Sigmoid colon (tissue), 7 donors: Measurements from ENCODE around the gene PHLDB1. TPM values are rescaled to one million over a fixed set of nuclear protein-coding genes. Genes with fewer than 3 reads are reported as not detected.

Experiments
- DNase-seq: peaks from one replicate; pipeline ENCODE4 v3.0.0-alpha.2; 2019
- H3K27ac ChIP-seq, 4 donors: fragments of 200-600 bp; sonication (generic); one replicate each; pipeline ENCODE4 v1.5.1; 2016 to 2019; ENCODE audit warnings: mild to moderate bottlenecking in 1 of 4
- H3K27me3 ChIP-seq, 3 donors: fragments of 200-600 bp; sonication (generic); one replicate each; pipeline ENCODE4 v1.5.1; 2019; ENCODE audit warnings: mild to moderate bottlenecking in 1 of 3
- H3K36me3 ChIP-seq, 4 donors: fragments of 200-600 bp; sonication (generic); one replicate each; pipeline ENCODE4 v1.5.1; 2016 to 2019
- H3K4me1 ChIP-seq, 4 donors: fragments of 200-600 bp; sonication (generic); one replicate each; pipeline ENCODE4 v1.5.1; 2017 to 2019
- H3K4me3 ChIP-seq, 4 donors: fragments of 200-600 bp; sonication (generic); one replicate each; pipeline ENCODE4 v1.5.1; 2017 to 2019; ENCODE audit warnings: mild to moderate bottlenecking in 2 of 4, moderate library complexity in 1 of 4
- H3K9me3 ChIP-seq, 4 donors: fragments of 200-600 bp in 3 of 4; sonication (generic) in 3 of 4; one replicate each; pipeline versions ENCODE4 v1.5.1 to v1.6.1; 2013 to 2019
- CTCF ChIP-seq, 4 experiments: fragments of 450-650 bp in 3 of 4; fragments of 200-600 bp in 1 of 4; IDR thresholded peaks; one replicate each; pipeline ENCODE4 v1.5.1; 2016 to 2019; ENCODE audit warnings: antibody characterized with exemption in 4 of 4, mild to moderate bottlenecking in 3 of 4, moderate library complexity in 2 of 4
- EP300 ChIP-seq, 4 donors: sonication (generic); formaldehyde crosslinking; IDR thresholded peaks; one replicate each; pipeline ENCODE4 v1.6.1; 2017; ENCODE audit warnings: antibody characterized with exemption in 4 of 4
- POLR2A ChIP-seq, 2 donors: fragments of 450-650 bp; IDR thresholded peaks; one replicate each; pipeline ENCODE4 v1.6.1; 2016; ENCODE audit warnings: antibody characterized with exemption in 2 of 2, mild to moderate bottlenecking in 2 of 2, moderate library complexity in 2 of 2
- POLR2AphosphoS5 ChIP-seq, 4 donors: sonication (generic); formaldehyde crosslinking; IDR thresholded peaks; one replicate each; pipeline ENCODE4 v1.6.1; 2017; ENCODE audit warnings: antibody characterized with exemption in 4 of 4
- WGBS, 2 donors: extraction: QIAGEN DNeasy Blood & Tissue Kit; methylation state at CpG; one replicate each; pipeline ENCODE4 v1.1.7; 2013; 5-methylcytosine and 5-hydroxymethylcytosine counted together
- intact Hi-C: fragments of 100-400 bp; cut with DNase I; formaldehyde crosslinking; loops from one replicate; pipeline ENCODE4 v1.15.1; 2023
- polyA plus RNA-seq, 3 donors: library from polyadenylated mRNA; stranded (reverse); fragments of 200-250 nt; gene quantifications; one replicate each; pipeline ENCODE4 v1.2.3, GENCODE V29; 2013
- total RNA-seq, 4 donors: library from RNA; depleted of rRNA; stranded (reverse); fragments of >200 nt; gene quantifications; one replicate each; pipeline ENCODE4 v1.1.0, GENCODE V29; 2016
- donor health status: healthy with polysubstance abuse.
- donor health status: Bipolar disorder and iron deficiency.
- donor health status: healthy.

PHLDB1 gene
- total and polyA plus RNA-seq, 7 donors, result 33.6 to 126 (median 51.8) TPM

GRCh38 chr11:118628861-118629549 lies 21.6 kb downstream of the PHLDB1 start:
- 31 to 67% methylated on average over 5 of the region's 5 CpGs for WGBS, 2 donors
- Histone ChIP-seq H3K4me3 (no peak overlapping the region), H3K27me3 (no peaks in the 10 kb centered on the region), H3K9me3 (no peaks in the 10 kb centered on the region), H3K27ac (no peak overlapping the region), H3K36me3 (peaks cover 6 to 84% (median 46%) of the 10 kb centered on the region in 4 donors), H3K4me1 (peaks cover 0 to 56% (median 37%) of the 10 kb centered on the region in 4 donors)
- intact Hi-C loops, result no loop called here
- TF ChIP-seq CTCF (IDR thresholded peaks at IDR 0.05), result no peak
- TF ChIP-seq POLR2AphosphoS5 (IDR thresholded peaks at IDR 0.05), result peak in 1 of 4 donors; percentile 10
- DNase-seq, result no peak

- H3K4me3 ChIP-seq, result no peak overlapping the region
- H3K9me3 ChIP-seq, result no peaks in the 10 kb centered on the region
- H3K4me1 ChIP-seq, result peaks cover 0 to 62% (median 45%) of the 10 kb centered on the region in 4 donors
- no peak for TF ChIP-seq CTCF (IDR thresholded peaks at IDR 0.05)
- no peak for TF ChIP-seq POLR2A (IDR thresholded peaks at IDR 0.05)
- TF ChIP-seq POLR2AphosphoS5 (IDR thresholded peaks at IDR 0.05), result no peak
- TF ChIP-seq EP300 (IDR thresholded peaks at IDR 0.05), result no peak
- H3K36me3 ChIP-seq, result peaks cover 6 to 80% (median 44%) of the 10 kb centered on the region in 4 donors
- H3K27ac ChIP-seq, result no peak overlapping the region
- intact Hi-C loops, result no loop called here
- no peak for DNase-seq
- H3K27me3 ChIP-seq, result no peaks in the 10 kb centered on the region
- 20 to 73% methylated on average over 6 of the region's 6 CpGs for WGBS, 2 donors
Observed at GRCh38 chr11:118629761-118630661, 22.6 kb downstream of the PHLDB1 start.

DNA sequence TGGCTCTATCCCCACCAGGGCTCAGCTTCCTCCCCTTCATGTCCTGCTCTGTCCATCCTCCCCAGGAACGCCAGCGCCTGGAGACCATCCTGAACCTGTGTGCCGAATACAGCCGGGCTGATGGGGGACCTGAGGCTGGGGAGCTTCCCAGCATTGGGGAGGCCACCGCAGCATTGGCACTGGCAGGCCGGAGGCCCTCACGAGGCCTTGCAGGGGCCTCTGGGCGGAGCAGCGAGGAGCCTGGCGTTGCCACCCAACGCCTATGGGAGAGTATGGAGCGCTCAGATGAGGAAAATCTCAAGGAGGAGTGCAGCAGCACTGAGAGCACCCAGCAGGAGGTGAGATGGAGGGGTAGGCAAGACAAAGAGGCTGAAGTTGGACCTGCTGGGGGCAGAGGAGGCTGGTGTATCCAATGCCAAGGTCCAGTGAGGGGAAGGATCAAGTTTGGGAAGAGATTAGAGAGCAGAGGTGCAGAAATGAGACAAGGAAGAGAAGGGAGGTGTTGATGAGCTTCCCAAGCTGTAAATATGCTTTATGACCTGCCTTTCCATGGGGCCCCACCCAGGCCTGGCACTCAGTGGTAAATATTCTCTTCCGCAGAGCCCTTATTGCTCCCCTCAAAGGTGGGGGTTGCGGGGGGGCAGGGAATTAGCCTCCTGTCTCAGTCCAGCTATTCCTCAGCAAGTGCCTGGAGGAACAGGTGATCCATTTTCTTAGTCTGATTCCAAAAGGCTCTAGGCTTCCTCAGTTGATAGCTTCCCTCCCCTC lies 23.9 kb downstream of the PHLDB1 start:
- intact Hi-C loops, result no loop called here
- no peak for DNase-seq
- Histone ChIP-seq H3K9me3 (no peaks in the 10 kb centered on the region), H3K27me3 (no peaks in the 10 kb centered on the region), H3K4me1 (peaks cover 0 to 66% (median 52%) of the 10 kb centered on the region in 4 donors), H3K4me3 (no peak overlapping the region), H3K36me3 (peaks cover 6 to 69% (median 37%) of the 10 kb centered on the region in 4 donors), H3K27ac (no peak overlapping the region)
- WGBS, 2 donors, result 23 to 76% methylated on average over 14 of the region's 14 CpGs
- TF ChIP-seq CTCF (IDR thresholded peaks at IDR 0.05), result no peak
- TF ChIP-seq EP300 (IDR thresholded peaks at IDR 0.05), result no peak
- no peak for TF ChIP-seq POLR2A (IDR thresholded peaks at IDR 0.05)
- no peak for TF ChIP-seq POLR2AphosphoS5 (IDR thresholded peaks at IDR 0.05)

GRCh38 chr11:118632577-118633318 lies 25.3 kb downstream of the PHLDB1 start:
- Histone ChIP-seq H3K4me3 (no peak overlapping the region), H3K27me3 (no peaks in the 10 kb centered on the region), H3K36me3 (peaks cover 4 to 68% (median 29%) of the 10 kb centered on the region in 4 donors), H3K4me1 (peaks cover 0 to 72% (median 54%) of the 10 kb centered on the region in 4 donors), H3K9me3 (no peaks in the 10 kb centered on the region), H3K27ac (peak overlapping the region; percentile 80 to 86 (median 82))
- WGBS, 2 donors, result 82 to 83% methylated on average over 9 of the region's 9 CpGs
- DNase-seq, result no peak
- intact Hi-C loops, result no loop called here
- TF ChIP-seq POLR2A (IDR thresholded peaks at IDR 0.05), result no peak
